Chondrocyte (in vitro differentiated cells): ENCODE measurements around the gene TAGLN2. TPM values are rescaled to one million over a fixed set of nuclear protein-coding genes. Genes with fewer than 3 reads are reported as not detected.

ENCODE experiments used
- DNase-seq: peaks from one replicate; pipeline ENCODE4 v3.0.0; 2021; ENCODE audit warnings: mixed read lengths, low spot score
- H3K27ac Mint-ChIP-seq: one replicate; pipeline ENCODE4 v1.8.0; 2021; ENCODE audit warnings: mild to moderate bottlenecking, moderate library complexity, mixed read lengths; ENCODE audit not compliant: unreplicated experiment
- H3K27me3 Mint-ChIP-seq: 2 replicates; pipeline ENCODE4 v1.8.0; 2021; ENCODE audit warnings: low read depth, mixed read lengths
- H3K36me3 Mint-ChIP-seq: 2 replicates; pipeline ENCODE4 v1.8.0; 2021; ENCODE audit warnings: low read depth, mixed read lengths
- H3K4me1 Mint-ChIP-seq: 2 replicates; pipeline ENCODE4 v1.8.0; 2021; ENCODE audit warnings: low read depth, mild to moderate bottlenecking, mixed read lengths
- H3K4me3 Mint-ChIP-seq: one replicate; pipeline ENCODE4 v1.8.0; 2021; ENCODE audit warnings: mild to moderate bottlenecking, moderate library complexity, mixed read lengths; ENCODE audit not compliant: unreplicated experiment
- H3K9me3 Mint-ChIP-seq: 2 replicates; pipeline ENCODE4 v1.8.0; 2021; ENCODE audit warnings: low read depth, mixed read lengths
- CTCF ChIP-seq: fragments of 200-600 bp; sonication (generic); IDR thresholded peaks from 2 replicates; pipeline ENCODE4 v1.5.0; 2021; ENCODE audit warnings: antibody characterized with exemption, mild to moderate bottlenecking, moderate library complexity
- total RNA-seq: library from RNA; stranded (reverse); gene quantifications from 3 replicates; pipeline ENCODE4 v1.2.1, GENCODE V29; 2021

The TAGLN2 gene
- total RNA-seq, 1 donor from 2014 or later: 392 TPM

DNA sequence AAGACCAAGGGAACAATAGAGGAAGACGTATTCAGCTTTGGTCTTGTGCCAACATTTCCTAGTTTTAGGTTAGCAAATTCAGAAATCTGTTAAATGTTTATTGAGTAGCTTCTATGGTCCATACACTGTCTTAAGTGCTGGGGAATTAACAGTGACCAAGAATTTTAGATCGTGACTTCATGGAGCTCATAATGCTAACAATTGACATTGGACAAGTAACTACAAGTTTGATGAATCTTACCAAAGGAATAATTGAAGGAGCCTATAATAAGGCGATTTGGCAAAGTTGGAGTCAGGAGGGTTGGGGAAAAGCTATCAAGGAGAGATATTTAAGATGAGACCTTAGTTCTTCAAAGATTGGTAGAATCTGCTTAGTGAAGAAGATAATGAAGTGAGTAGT is 30.1 kb upstream of the TAGLN2 start:
- no peak for TF ChIP-seq CTCF
- H3K27me3 Mint-ChIP-seq: peaks cover 57% of the 10 kb centered on the region
- H3K4me1 Mint-ChIP-seq: no peaks in the 10 kb centered on the region
- H3K36me3 Mint-ChIP-seq: no peaks in the 10 kb centered on the region
- no peaks in the 10 kb centered on the region for H3K9me3 Mint-ChIP-seq
- H3K27ac Mint-ChIP-seq: no peak overlapping the region
- DNase-seq: no peak
- no peak overlapping the region for H3K4me3 Mint-ChIP-seq

DNA sequence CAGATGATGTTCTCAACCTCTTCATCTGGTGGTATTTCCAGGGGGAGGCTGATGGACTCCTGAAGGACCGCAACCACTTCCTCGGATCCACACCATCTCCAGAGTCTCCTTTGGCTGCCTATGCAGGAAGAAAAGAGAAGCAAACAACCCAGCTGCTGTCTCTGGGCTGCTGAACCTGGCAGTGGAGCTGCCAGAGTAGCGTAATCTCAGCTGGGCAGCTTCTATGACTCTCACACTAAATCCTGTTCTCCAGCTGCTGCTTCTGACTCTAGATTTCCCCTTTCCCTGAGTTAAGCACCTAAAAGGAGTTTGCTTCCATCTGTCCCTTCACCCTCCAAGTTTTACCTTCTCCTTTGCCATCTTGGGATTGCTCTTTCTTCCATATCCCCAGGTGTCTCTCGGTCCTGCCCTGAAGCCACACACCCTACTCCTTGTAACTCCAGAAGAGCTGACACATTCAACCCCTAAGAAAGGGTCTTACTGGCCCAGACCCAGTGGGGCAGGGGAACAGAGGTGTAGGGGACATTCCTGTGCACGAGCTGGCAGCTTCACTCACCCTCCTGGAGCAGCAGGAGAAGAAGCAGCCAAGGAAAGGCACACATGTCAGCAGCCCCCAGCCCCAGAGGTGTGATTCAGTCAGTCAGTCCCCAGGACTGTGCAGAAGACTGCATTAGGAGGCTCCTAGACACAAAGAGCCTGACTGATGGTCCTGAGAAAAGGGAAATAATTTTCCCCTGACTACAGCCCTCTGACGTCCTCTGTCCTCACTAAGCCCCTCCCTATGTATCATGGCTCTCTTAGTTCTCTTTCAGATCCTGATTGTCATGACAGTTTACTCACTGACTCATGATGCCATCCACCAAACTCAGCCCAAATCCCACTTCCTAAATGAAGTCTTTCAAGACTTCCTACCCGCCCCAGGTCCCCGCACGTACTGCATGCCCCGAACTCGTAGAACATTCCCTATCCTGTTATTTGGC is 28.5 kb upstream of the TAGLN2 start, which contains the start of gene SLAMF9:
Gene SLAMF9, minus strand, starts transcription at position 702 of the 980 bp plus-strand sequence. Its CDS starts 100 bp downstream, at position 602.
- Mint-ChIP-seq H3K4me3 (no peak within 1 kb of the TSS), H3K36me3 (no peaks in the 10 kb centered on the region), H3K9me3 (no peaks in the 10 kb centered on the region), H3K27ac (no peak within 1 kb of the TSS), H3K4me1 (no peaks in the 10 kb centered on the region), H3K27me3 (peaks cover 55% of the 10 kb centered on the region)
- no peak for DNase-seq
- no peak for TF ChIP-seq CTCF

- H3K4me1 Mint-ChIP-seq: no peaks in the 10 kb centered on the region
- H3K36me3 Mint-ChIP-seq: no peaks in the 10 kb centered on the region
- TF ChIP-seq CTCF: no peak
Measured at GRCh38 chr1:159952932-159953331, 27.6 kb upstream of the TAGLN2 start.

DNA sequence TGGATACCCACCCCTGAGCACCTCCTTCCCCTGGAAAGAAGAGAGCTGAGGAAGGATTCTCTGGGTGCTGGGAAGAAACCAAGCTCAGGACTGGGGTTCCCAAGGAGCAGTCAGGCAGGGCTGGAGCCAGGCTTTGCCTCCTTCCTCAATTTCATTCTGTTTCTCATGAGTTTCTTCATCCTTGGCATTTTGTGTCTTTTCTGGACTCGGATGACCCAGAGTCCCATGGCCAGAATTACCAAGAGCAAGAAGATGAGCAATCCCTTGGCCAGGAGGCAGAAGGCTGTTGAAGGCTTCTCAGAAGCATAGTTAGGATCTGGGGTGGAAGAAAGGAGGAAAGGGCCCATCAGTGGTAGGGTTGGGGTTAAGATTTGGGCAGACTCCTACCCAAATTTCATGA is 26.2 kb upstream of the TAGLN2 start:
- Mint-ChIP-seq H3K27me3 (peaks cover 55% of the 10 kb centered on the region), H3K9me3 (no peaks in the 10 kb centered on the region), H3K4me1 (no peaks in the 10 kb centered on the region), H3K36me3 (no peaks in the 10 kb centered on the region), H3K27ac (no peak overlapping the region), H3K4me3 (no peak overlapping the region)
- no peak for DNase-seq
- TF ChIP-seq CTCF: no peak

More at GRCh38 chr1:159952932-159953331, 27.6 kb upstream of the TAGLN2 start:
- Mint-ChIP-seq H3K27me3 (peaks cover 57% of the 10 kb centered on the region), H3K9me3 (no peaks in the 10 kb centered on the region), H3K4me3 (no peak overlapping the region), H3K27ac (no peak overlapping the region)
- no peak for DNase-seq

DNA sequence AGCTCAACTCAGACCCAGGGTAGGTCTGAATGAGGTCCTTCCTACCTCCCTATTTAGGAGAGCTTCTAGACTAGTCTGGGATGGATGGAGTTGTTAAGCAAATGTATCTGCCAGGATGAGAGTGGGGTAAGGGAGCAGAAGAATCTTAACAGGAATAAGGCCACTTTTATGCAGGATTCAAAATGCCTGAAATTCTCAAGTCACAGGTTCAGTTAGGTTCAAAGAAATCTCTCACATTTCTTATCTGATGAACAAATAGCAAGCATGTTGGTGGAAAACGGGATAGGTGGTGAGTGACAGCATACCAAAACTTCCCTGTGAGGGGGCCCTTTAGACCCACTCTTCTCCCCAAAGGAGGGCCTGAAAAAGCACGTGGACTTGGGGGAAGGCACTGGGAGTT is 25.7 kb upstream of the TAGLN2 start:
- Mint-ChIP-seq H3K4me1 (peaks cover 2% of the 10 kb centered on the region), H3K9me3 (no peaks in the 10 kb centered on the region), H3K4me3 (no peak overlapping the region), H3K36me3 (no peaks in the 10 kb centered on the region), H3K27ac (no peak overlapping the region), H3K27me3 (peaks cover 53% of the 10 kb centered on the region)
- no peak for DNase-seq
- TF ChIP-seq CTCF: no peak
